PC-9 (cell line): ENCODE data around the gene RNF152. TPM values are rescaled to one million over a fixed set of nuclear protein-coding genes. Genes with fewer than 3 reads are reported as not detected.

Source experiments
- BruUV-seq: library from RNA; stranded (reverse); fragments of 400-500 nt; replicated peaks from 2 replicates; lab custom pipeline; 2021; lab: Mats Ljungman, UMichigan
- CTCF ChIA-PET: fragments of 300-600 bp; sonication (Branson Sonifier 250); formaldehyde crosslinking; loops from one replicate; lab custom pipeline; 2022; ENCODE audit warnings: antibody characterized with exemption; lab: Charles Lee
- POLR2A ChIA-PET: fragments of 300-600 bp; sonication (Branson Sonifier 250); formaldehyde crosslinking; loops from one replicate; lab custom pipeline; 2022; ENCODE audit warnings: antibody characterized with exemption; ENCODE audit not compliant: unreplicated experiment; lab: Charles Lee
- DNase-seq, 2 experiments: peaks; one replicate each; pipeline versions ENCODE4 v3.0.0 to v3.0.0-alpha.2; 2015 to 2022; ENCODE audit warnings: mixed read lengths in 1 of 2
- H2AFZ ChIP-seq: fragments of 200-600 bp; sonication (generic); 2 replicates; pipeline ENCODE4 v1.8.1; 2017; ENCODE audit warnings: antibody characterized with exemption
- H3F3A ChIP-seq: fragments of 200-600 bp; sonication (generic); 2 replicates; pipeline ENCODE4 v1.8.1; 2017; ENCODE audit warnings: antibody characterized with exemption, mild to moderate bottlenecking, low read depth; ENCODE audit not compliant: insufficient read depth
- H3K27ac ChIP-seq: fragments of 200-600 bp; sonication (generic); 2 replicates; pipeline ENCODE4 v1.6.1; 2016; ENCODE audit warnings: mixed run types
- H3K27me3 ChIP-seq: fragments of 200-600 bp; sonication (generic); 2 replicates; pipeline ENCODE4 v1.6.1; 2016; ENCODE audit warnings: low read depth, mixed run types; ENCODE audit not compliant: insufficient read depth
- H3K36me3 ChIP-seq: fragments of 200-600 bp; sonication (generic); 2 replicates; pipeline ENCODE4 v1.6.1; 2016; ENCODE audit warnings: low read depth, mixed run types
- H3K4me1 ChIP-seq: fragments of 200-600 bp; sonication (generic); replicated peaks from 2 replicates; pipeline ENCODE4 v1.6.1; 2016; ENCODE audit warnings: mixed run types; ENCODE audit not compliant: insufficient read depth
- H3K4me2 ChIP-seq: fragments of 200-600 bp; sonication (generic); 2 replicates; pipeline ENCODE4 v1.6.1; 2017; ENCODE audit warnings: mixed run types
- H3K4me3 ChIP-seq: fragments of 200-600 bp; sonication (generic); 2 replicates; pipeline ENCODE4 v1.6.1; 2016; ENCODE audit warnings: mixed run types
- H3K79me2 ChIP-seq: fragments of 200-600 bp; sonication (generic); 2 replicates; pipeline ENCODE4 v1.6.1; 2017; ENCODE audit warnings: low read depth, mixed run types
- H3K9me2 ChIP-seq: fragments of 200-600 bp; sonication (generic); 2 replicates; pipeline ENCODE4 v1.8.1; 2017; ENCODE audit warnings: mild to moderate bottlenecking; ENCODE audit not compliant: insufficient read depth
- H3K9me3 ChIP-seq: fragments of 200-600 bp; sonication (generic); 2 replicates; pipeline ENCODE4 v1.8.1; 2016; ENCODE audit warnings: low read depth; ENCODE audit not compliant: insufficient read depth
- H4K20me1 ChIP-seq: fragments of 200-600 bp; sonication (generic); 2 replicates; pipeline ENCODE4 v1.8.1; 2017; ENCODE audit not compliant: insufficient read depth
- EZH2 ChIP-seq: fragments of 200-600 bp; sonication (generic); IDR thresholded peaks from 2 replicates; pipeline ENCODE4 v1.8.0; 2017; ENCODE audit warnings: antibody characterized with exemption, low read depth
- intact Hi-C: fragments of 100-400 bp; cut with micrococcal nuclease; formaldehyde crosslinking; loops from one replicate; pipeline ENCODE4 v1.10.0; 2022; ENCODE audit not compliant: unreplicated experiment
- total RNA-seq: library from RNA; stranded (reverse); gene quantifications from 2 replicates; pipeline ENCODE4 v1.2.3, GENCODE V29; 2021
- TF ChIP-seq, protein P1 (sequence below): fragments of 200-600 bp; sonication (generic); conservative IDR thresholded peaks from 2 replicates; pipeline ENCODE4 v1.6.1; 2017; ENCODE audit warnings: mixed run types, antibody characterized with exemption, mild to moderate bottlenecking, moderate library complexity

RNF152 gene
- total RNA-seq, 1 experiment from 2014 or later = not detected

- Histone ChIP-seq H3K4me1 (no peaks in the 10 kb centered on the region), H3K4me2 (no peak overlapping the region), H2AFZ (no peak overlapping the region), H3K9me2 (no peaks in the 10 kb centered on the region), H3K79me2 (no peaks in the 10 kb centered on the region), H3K27me3 (no peaks in the 10 kb centered on the region), H3K36me3 (no peaks in the 10 kb centered on the region), H3K27ac (no peak overlapping the region), H4K20me1 (no peaks in the 10 kb centered on the region), H3K9me3 (no peaks in the 10 kb centered on the region), H3F3A (no peaks in the 10 kb centered on the region), H3K4me3 (no peak overlapping the region)
- TF ChIP-seq, protein P1, sequence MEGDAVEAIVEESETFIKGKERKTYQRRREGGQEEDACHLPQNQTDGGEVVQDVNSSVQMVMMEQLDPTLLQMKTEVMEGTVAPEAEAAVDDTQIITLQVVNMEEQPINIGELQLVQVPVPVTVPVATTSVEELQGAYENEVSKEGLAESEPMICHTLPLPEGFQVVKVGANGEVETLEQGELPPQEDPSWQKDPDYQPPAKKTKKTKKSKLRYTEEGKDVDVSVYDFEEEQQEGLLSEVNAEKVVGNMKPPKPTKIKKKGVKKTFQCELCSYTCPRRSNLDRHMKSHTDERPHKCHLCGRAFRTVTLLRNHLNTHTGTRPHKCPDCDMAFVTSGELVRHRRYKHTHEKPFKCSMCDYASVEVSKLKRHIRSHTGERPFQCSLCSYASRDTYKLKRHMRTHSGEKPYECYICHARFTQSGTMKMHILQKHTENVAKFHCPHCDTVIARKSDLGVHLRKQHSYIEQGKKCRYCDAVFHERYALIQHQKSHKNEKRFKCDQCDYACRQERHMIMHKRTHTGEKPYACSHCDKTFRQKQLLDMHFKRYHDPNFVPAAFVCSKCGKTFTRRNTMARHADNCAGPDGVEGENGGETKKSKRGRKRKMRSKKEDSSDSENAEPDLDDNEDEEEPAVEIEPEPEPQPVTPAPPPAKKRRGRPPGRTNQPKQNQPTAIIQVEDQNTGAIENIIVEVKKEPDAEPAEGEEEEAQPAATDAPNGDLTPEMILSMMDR = no peak
- no peak for TF ChIP-seq EZH2
- BruUV-seq = no TSS peak
- CTCF ChIA-PET = no interaction called here
- DNase-seq = no peak
- POLR2A ChIA-PET = no interaction called here
- intact Hi-C loops = no loop called here
Observed at GRCh38 chr18:61935362-61935761, 42.6 kb upstream of the RNF152 start.

GRCh38 chr18:61931654-61932379 lies 39.0 kb upstream of the RNF152 start:
- no peak for TF ChIP-seq EZH2
- TF ChIP-seq, protein P1 = no peak
- Histone ChIP-seq H3K27ac (no peak overlapping the region), H3K4me3 (no peak overlapping the region), H3K27me3 (no peaks in the 10 kb centered on the region), H2AFZ (no peak overlapping the region), H3K79me2 (no peaks in the 10 kb centered on the region), H3K4me2 (no peak overlapping the region), H3K9me2 (no peaks in the 10 kb centered on the region), H3F3A (no peaks in the 10 kb centered on the region), H3K36me3 (no peaks in the 10 kb centered on the region), H3K9me3 (no peaks in the 10 kb centered on the region), H3K4me1 (no peaks in the 10 kb centered on the region), H4K20me1 (no peaks in the 10 kb centered on the region)
- CTCF ChIA-PET = interaction anchor here (0.6 kb wide), 1 partner anchor 402 kb away, joined by 7 read pairs; no protein-coding TSS in a partner anchor
- POLR2A ChIA-PET = no interaction called here
- no peak for DNase-seq
- BruUV-seq = no TSS peak
- intact Hi-C loops = no loop called here

GRCh38 chr18:61929881-61930640 lies 37.3 kb upstream of the RNF152 start:
- no peak overlapping the region for H3K27ac ChIP-seq
- no peaks in the 10 kb centered on the region for H3K9me2 ChIP-seq
- H3K4me2 ChIP-seq = no peak overlapping the region
- H3K4me3 ChIP-seq = no peak overlapping the region
- H3K79me2 ChIP-seq = no peaks in the 10 kb centered on the region
- intact Hi-C loops = no loop called here
- BruUV-seq = no TSS peak
- CTCF ChIA-PET = no interaction called here
- H2AFZ ChIP-seq = no peak overlapping the region
- no peak for DNase-seq
- H3K27me3 ChIP-seq = no peaks in the 10 kb centered on the region
- H3K36me3 ChIP-seq = no peaks in the 10 kb centered on the region
- POLR2A ChIA-PET = no interaction called here
- TF ChIP-seq EZH2 = no peak
- TF ChIP-seq, protein P1 = no peak
- no peaks in the 10 kb centered on the region for H4K20me1 ChIP-seq
- H3K4me1 ChIP-seq = no peaks in the 10 kb centered on the region
- H3F3A ChIP-seq = no peaks in the 10 kb centered on the region
- no peaks in the 10 kb centered on the region for H3K9me3 ChIP-seq
